Left hindlimb (tissue), 1 donor: ENCODE data around the gene ZNF76.
"Not testable (repeated sequence)": the region's sequence is repeated elsewhere in the genome, so short reads cannot be mapped to it uniquely, and the experiment has no call there.

ENCODE experiments used
- DNase-seq: peaks from one replicate; pipeline ENCODE4 v3.0.0-alpha.2; 2018

The ZNF76 gene

GRCh38 chr6:35305117-35305516 is 45.6 kb downstream of the ZNF76 start:
- DNase-seq, result no peak

- DNase-seq, result not testable (repeated sequence)
Observed at GRCh38 chr6:35307138-35307537, 47.6 kb downstream of the ZNF76 start.

- DNase-seq, result not testable (repeated sequence)
Observed at GRCh38 chr6:35308543-35308942, 49.0 kb downstream of the ZNF76 start.

GRCh38 chr6:35309611-35310264 is 50.2 kb downstream of the ZNF76 start:
- DNase-seq, result no peak

- DNase-seq, result no peak
Observed at GRCh38 chr6:35310265-35310831, 50.8 kb downstream of the ZNF76 start.

GRCh38 chr6:35311390-35312075 is 52.0 kb downstream of the ZNF76 start:
- no peak for DNase-seq

- DNase-seq, result no peak
Observed at GRCh38 chr6:35312076-35312800, 52.7 kb downstream of the ZNF76 start.

- no peak for DNase-seq
Observed at GRCh38 chr6:35312807-35313206, 53.3 kb downstream of the ZNF76 start.

GRCh38 chr6:35317483-35318195 is 58.1 kb downstream of the ZNF76 start:
- DNase-seq, result no peak

GRCh38 chr6:35318196-35319171 is 58.9 kb downstream of the ZNF76 start:
- DNase-seq, result peak; percentile 91

- DNase-seq, result no peak
Observed at GRCh38 chr6:35319346-35320030, 60.0 kb downstream of the ZNF76 start.

- DNase-seq, result no peak
Observed at GRCh38 chr6:35320031-35320410, 60.5 kb downstream of the ZNF76 start.

- no peak for DNase-seq
Observed at GRCh38 chr6:35321091-35321490, 61.6 kb downstream of the ZNF76 start.

- peak; percentile 72 for DNase-seq
Observed at GRCh38 chr6:35327349-35328027, 68.0 kb downstream of the ZNF76 start.

GRCh38 chr6:35328108-35328723 is 68.7 kb downstream of the ZNF76 start:
- DNase-seq, result no peak

- not testable (repeated sequence) for DNase-seq
Observed at GRCh38 chr6:35328965-35329364, 69.4 kb downstream of the ZNF76 start.

GRCh38 chr6:35330541-35331119 is 71.1 kb downstream of the ZNF76 start:
- no peak for DNase-seq

GRCh38 chr6:35332074-35332887 is 72.7 kb downstream of the ZNF76 start:
- DNase-seq, result not testable (repeated sequence)

GRCh38 chr6:35341557-35341956 is 82.0 kb downstream of the ZNF76 start:
- no peak for DNase-seq
